DOHH2 (cell line): ENCODE measurements around the gene TIMM44.

ENCODE experiments used
- H3F3A ChIP-seq: fragments of 200-600 bp; sonication (generic), shearing (Covaris generic); 2 replicates; pipeline ENCODE4 v1.6.0; 2016; ENCODE audit warnings: antibody characterized with exemption, mild to moderate bottlenecking; ENCODE audit not compliant: control insufficient read depth, insufficient read depth
- H3K27ac ChIP-seq: fragments of 200-600 bp; sonication (generic); 2 replicates; pipeline ENCODE4 v1.5.1; 2014; ENCODE audit warnings: low read depth, mild to moderate bottlenecking, low read length, moderate library complexity
- H3K27me3 ChIP-seq: fragments of 200-600 bp; sonication (generic); 2 replicates; pipeline ENCODE4 v1.6.1; 2014; ENCODE audit warnings: mild to moderate bottlenecking, low read length, mixed read lengths; ENCODE audit not compliant: control insufficient read depth
- H3K36me3 ChIP-seq: fragments of 200-600 bp; sonication (generic); 2 replicates; pipeline ENCODE4 v1.6.1; 2014; ENCODE audit warnings: mild to moderate bottlenecking, low read length, moderate library complexity, mixed read lengths; ENCODE audit not compliant: control insufficient read depth
- H3K4me1 ChIP-seq: fragments of 200-600 bp; sonication (generic); 2 replicates; pipeline ENCODE4 v1.6.1; 2014; ENCODE audit warnings: mild to moderate bottlenecking, low read length, mixed read lengths; ENCODE audit not compliant: control insufficient read depth
- H3K4me2 ChIP-seq: fragments of 200-600 bp; sonication (generic); 2 replicates; pipeline ENCODE4 v1.6.0; 2014; ENCODE audit warnings: mild to moderate bottlenecking, low read length, moderate library complexity
- H3K4me3 ChIP-seq: fragments of 200-600 bp; sonication (generic); 2 replicates; pipeline ENCODE4 v1.5.1; 2014; ENCODE audit warnings: mild to moderate bottlenecking, low read length, mixed read lengths
- H3K79me2 ChIP-seq: fragments of 200-600 bp; sonication (generic); 2 replicates; pipeline ENCODE4 v1.6.1; 2014; ENCODE audit warnings: mild to moderate bottlenecking, low read length, mixed read lengths; ENCODE audit not compliant: control insufficient read depth
- H3K9me2 ChIP-seq: fragments of 200-600 bp; sonication (generic); replicated peaks from 2 replicates; pipeline ENCODE4 v1.6.1; 2014; ENCODE audit warnings: mild to moderate bottlenecking, low read length, mixed read lengths; ENCODE audit not compliant: control insufficient read depth
- H3K9me3 ChIP-seq: fragments of 200-600 bp; sonication (generic); 2 replicates; pipeline ENCODE4 v1.6.1; 2014; ENCODE audit warnings: antibody characterized with exemption, low read length, mixed read lengths; ENCODE audit not compliant: control insufficient read depth, insufficient read depth
- H4K20me1 ChIP-seq: fragments of 200-600 bp; sonication (generic); 2 replicates; pipeline ENCODE4 v1.6.0; 2014; ENCODE audit warnings: low read depth, mild to moderate bottlenecking, antibody characterized with exemption, low read length, moderate library complexity; ENCODE audit not compliant: control insufficient read depth, insufficient read depth
- CTCF ChIP-seq: fragments of 200-600 bp; sonication (generic); IDR thresholded peaks from one replicate; pipeline ENCODE4 v1.5.1; 2014; ENCODE audit warnings: antibody characterized with exemption, mild to moderate bottlenecking, low read depth, low read length; ENCODE audit not compliant: poor library complexity, severe bottlenecking
- EZH2phosphoT487 ChIP-seq: fragments of 200-600 bp; sonication (generic); IDR thresholded peaks from 2 replicates; pipeline ENCODE4 v1.6.1; 2017; ENCODE audit warnings: borderline replicate concordance, mild to moderate bottlenecking, antibody characterized with exemption, low read length, moderate library complexity, mixed read lengths

Gene TIMM44

GRCh38 chr19:7941895-7942596 lies 1.4 kb downstream of the TIMM44 start:
- Histone ChIP-seq H4K20me1 (peaks cover 4% of the 10 kb centered on the region; the same call in 1 of the 2 replicates), H3K27ac (no peak overlapping the region), H3F3A (no peaks in the 10 kb centered on the region; the same call in 1 of the 2 replicates), H3K36me3 (peaks cover 47% of the 10 kb centered on the region), H3K9me3 (no peaks in the 10 kb centered on the region), H3K27me3 (no peaks in the 10 kb centered on the region), H3K79me2 (peaks cover 65% of the 10 kb centered on the region), H3K4me1 (peaks cover 22% of the 10 kb centered on the region), H3K9me2 (no peaks in the 10 kb centered on the region), H3K4me3 (peak overlapping the region; percentile 98), H3K4me2 (peak overlapping the region; percentile 76)
- TF ChIP-seq CTCF (no peak), EZH2phosphoT487 (no peak)

GRCh38 chr19:7940841-7941240 lies 2.6 kb downstream of the TIMM44 start:
- Histone ChIP-seq H3K36me3 (peaks cover 57% of the 10 kb centered on the region), H3K4me2 (no peak overlapping the region)

GRCh38 chr19:7934766-7935165 lies 8.7 kb downstream of the TIMM44 start:
- TF ChIP-seq CTCF (no peak), EZH2phosphoT487 (no peak)
- no peaks in the 10 kb centered on the region for H3K4me1 ChIP-seq
- no peaks in the 10 kb centered on the region for H3K9me2 ChIP-seq
- peaks cover 81% of the 10 kb centered on the region for H3K36me3 ChIP-seq
- H3K9me3 ChIP-seq = no peaks in the 10 kb centered on the region
- no peak overlapping the region for H3K4me3 ChIP-seq
- H3K27ac ChIP-seq = no peak overlapping the region
- H3K4me2 ChIP-seq = no peak overlapping the region
- no peaks in the 10 kb centered on the region for H3F3A ChIP-seq
- no peaks in the 10 kb centered on the region for H3K27me3 ChIP-seq
- peaks cover 13% of the 10 kb centered on the region for H3K79me2 ChIP-seq
- H4K20me1 ChIP-seq = no peaks in the 10 kb centered on the region

More at GRCh38 chr19:7940841-7941240, 2.6 kb downstream of the TIMM44 start:
- Histone ChIP-seq H3K9me2 (no peaks in the 10 kb centered on the region), H3K4me3 (no peak overlapping the region), H4K20me1 (peaks cover 4% of the 10 kb centered on the region; the same call in 1 of the 2 replicates), H3K79me2 (peaks cover 65% of the 10 kb centered on the region), H3K9me3 (no peaks in the 10 kb centered on the region), H3K27me3 (no peaks in the 10 kb centered on the region), H3F3A (no peaks in the 10 kb centered on the region; the same call in 1 of the 2 replicates), H3K27ac (no peak overlapping the region), H3K4me1 (peaks cover 22% of the 10 kb centered on the region)
- no peak for TF ChIP-seq EZH2phosphoT487
- no peak for TF ChIP-seq CTCF
